IMR-90 (cell line): ENCODE results near the gene POLR1E. TPM values are rescaled to one million over a fixed set of nuclear protein-coding genes. Genes with fewer than 3 reads are reported as not detected.

ENCODE experiments used
- ATAC-seq: fragments of 200-7000 bp; cut with Tn5 transposase; 2 replicates; pipeline ENCODE4 v1.9.1; 2020; ENCODE audit warnings: low read depth, mild to moderate bottlenecking, moderate library complexity
- BruUV-seq: library from RNA; stranded (reverse); fragments of 400-500 nt; replicated peaks from 2 replicates; lab custom pipeline; 2021; lab: Mats Ljungman, UMichigan
- CTCF ChIA-PET: fragments of 300-600 bp; formaldehyde crosslinking; extraction: SDS; loops from one replicate; lab custom pipeline; 2021; ENCODE audit warnings: antibody characterized with exemption; lab: Yijun Ruan, JAX
- POLR2A ChIA-PET: fragments of 300-600 bp; sonication (Branson Sonifier 250); formaldehyde crosslinking; loops from one replicate; lab custom pipeline; 2022; ENCODE audit warnings: antibody characterized with exemption; ENCODE audit not compliant: unreplicated experiment; lab: Charles Lee
- DNase-seq: peaks from one replicate; pipeline ENCODE4 v3.0.0; 2013
- H2AFZ ChIP-seq: replicated peaks from 2 replicates; pipeline ENCODE3; 2013; ENCODE audit warnings: low read length, mild to moderate bottlenecking; ENCODE audit not compliant: poor library complexity
- H2AK5ac ChIP-seq: 2 replicates; pipeline ENCODE4 v1.6.1; 2013; ENCODE audit warnings: low read depth, low read length, inconsistent platforms
- H2AK9ac ChIP-seq: replicated peaks from 2 replicates; pipeline ENCODE3; 2013; ENCODE audit warnings: mild to moderate bottlenecking, low read depth, low read length, moderate library complexity; ENCODE audit not compliant: poor library complexity
- H2BK120ac ChIP-seq: 2 replicates; pipeline ENCODE4 v1.6.1; 2013; ENCODE audit warnings: low read depth, low read length, inconsistent platforms
- H2BK15ac ChIP-seq: 3 replicates; pipeline ENCODE4 v1.6.1; 2013; ENCODE audit warnings: low read depth, low read length, inconsistent platforms
- H2BK20ac ChIP-seq: 2 replicates; pipeline ENCODE4 v1.6.1; 2013; ENCODE audit warnings: low read depth, mild to moderate bottlenecking, inconsistent platforms, low read length, moderate library complexity
- H2BK5ac ChIP-seq: 2 replicates; pipeline ENCODE4 v1.6.1; 2013; ENCODE audit warnings: mild to moderate bottlenecking, low read depth, low read length, inconsistent platforms; ENCODE audit not compliant: poor library complexity, severe bottlenecking
- H3K14ac ChIP-seq: replicated peaks from 2 replicates; pipeline ENCODE4 v1.6.1; 2013; ENCODE audit warnings: low read depth, low read length, inconsistent platforms
- H3K18ac ChIP-seq: 2 replicates; pipeline ENCODE4 v1.6.1; 2013; ENCODE audit warnings: low read depth, low read length, control low read depth
- H3K23ac ChIP-seq: 2 replicates; pipeline ENCODE4 v1.6.1; 2013; ENCODE audit warnings: low read depth, low read length, inconsistent platforms
- H3K27ac ChIP-seq: 2 replicates; pipeline ENCODE4 v1.5.1; 2013; ENCODE audit warnings: mild to moderate bottlenecking, control low read depth, low read length; ENCODE audit not compliant: insufficient read depth
- H3K27me3 ChIP-seq: 2 replicates; pipeline ENCODE4 v1.6.1; 2013; ENCODE audit warnings: low read length; ENCODE audit not compliant: control insufficient read depth, insufficient read depth
- H3K36me3 ChIP-seq: 2 replicates; pipeline ENCODE4 v1.6.1; 2013; ENCODE audit warnings: low read length, mixed read lengths; ENCODE audit not compliant: control insufficient read depth, insufficient read depth
- H3K4ac ChIP-seq: 2 replicates; pipeline ENCODE4 v1.6.1; 2013; ENCODE audit warnings: low read depth, low read length, inconsistent platforms
- H3K4me1 ChIP-seq: 2 replicates; pipeline ENCODE4 v1.6.1; 2013; ENCODE audit warnings: low read length, mixed read lengths; ENCODE audit not compliant: control insufficient read depth, insufficient read depth
- H3K4me2 ChIP-seq: 2 replicates; pipeline ENCODE4 v1.6.1; 2013; ENCODE audit warnings: low read depth, mild to moderate bottlenecking, control low read depth, low read length, moderate library complexity
- H3K4me3 ChIP-seq: 2 replicates; pipeline ENCODE4 v1.5.1; 2013; ENCODE audit warnings: low read depth, mild to moderate bottlenecking, control low read depth, low read length, moderate library complexity; ENCODE audit not compliant: insufficient read depth
- H3K56ac ChIP-seq: 2 replicates; pipeline ENCODE4 v1.6.1; 2013; ENCODE audit warnings: low read length, inconsistent platforms; ENCODE audit not compliant: insufficient read depth; ENCODE audit errors: extremely low read depth
- H3K79me1 ChIP-seq, 2 experiments: 2 replicates each; pipeline ENCODE4 v1.6.1; 2013; ENCODE audit warnings: low read length in 2 of 2, inconsistent platforms in 1 of 2, low read depth in 1 of 2
- H3K9ac ChIP-seq: 2 replicates; pipeline ENCODE4 v1.6.1; 2013; ENCODE audit warnings: low read depth, low read length, control low read depth
- H3K9me1 ChIP-seq: 2 replicates; pipeline ENCODE4 v1.6.1; 2013; ENCODE audit warnings: low read length, inconsistent platforms; ENCODE audit not compliant: insufficient read depth
- H3K9me3 ChIP-seq: 2 replicates; pipeline ENCODE4 v1.6.1; 2013; ENCODE audit warnings: low read length; ENCODE audit not compliant: control insufficient read depth, insufficient read depth
- H4K20me1 ChIP-seq: 2 replicates; pipeline ENCODE4 v1.6.1; 2013; ENCODE audit warnings: low read length, inconsistent platforms; ENCODE audit not compliant: insufficient read depth
- H4K5ac ChIP-seq: 2 replicates; pipeline ENCODE4 v1.6.1; 2013; ENCODE audit warnings: mild to moderate bottlenecking, low read depth, low read length, control low read depth
- H4K8ac ChIP-seq, 2 experiments: 2 replicates each; pipeline ENCODE4 v1.6.1; 2013; ENCODE audit warnings: low read depth in 2 of 2, low read length in 2 of 2, control low read depth in 1 of 2, inconsistent platforms in 1 of 2
- H4K91ac ChIP-seq: 2 replicates; pipeline ENCODE4 v1.6.1; 2013; ENCODE audit warnings: low read depth, low read length, inconsistent platforms; ENCODE audit not compliant: insufficient read depth
- CEBPB ChIP-seq: IDR thresholded peaks from 2 replicates; pipeline ENCODE4 v1.6.1; 2012; ENCODE audit warnings: low read depth, low read length, improper control_type of control experiment
- CHD1 ChIP-seq: IDR thresholded peaks from 2 replicates; pipeline ENCODE4 v1.6.1; 2012; ENCODE audit warnings: low read depth, low read length, improper control_type of control experiment
- NFE2L2 ChIP-seq: fragments of 150-350 bp; IDR thresholded peaks from 2 replicates; pipeline ENCODE4 v1.6.1; 2016; ENCODE audit warnings: low read depth, mild to moderate bottlenecking, low read length
- WGBS, 2 experiments: methylation state at CpG; one replicate each; pipeline versions ENCODE4 v1.1.5 to v1.1.7; 2013; ENCODE audit warnings: missing lambda C conversion rate in 2 of 2; ENCODE audit not compliant: insufficient read length in 1 of 2; ENCODE audit errors: extremely low coverage in 2 of 2; 5-methylcytosine and 5-hydroxymethylcytosine counted together
- dilution Hi-C: fragments of 300-500 bp; cut with HindIII; formaldehyde crosslinking; loops from one replicate; pipeline ENCODE4 v1.14.3; 2018; ENCODE audit warnings: low sequenced_read_pairs; ENCODE audit not compliant: unreplicated experiment
- in situ Hi-C: fragments of 300-500 bp; cut with MboI; formaldehyde crosslinking; loops from 3 replicates; pipeline ENCODE4 v1.14.3; 2019; ENCODE audit warnings: low sequenced_read_pairs, inconsistent platforms, mixed read lengths
- intact Hi-C: fragments of 100-400 bp; cut with micrococcal nuclease; formaldehyde crosslinking; loops from 2 replicates; pipeline ENCODE4 v1.10.0; 2022
- polyA plus RNA-seq, 3 experiments: library from polyadenylated mRNA; depleted of rRNA; stranded (reverse); fragments of >200 nt; gene quantifications; 2 replicates each; pipeline ENCODE4 v1.2.3, GENCODE V29; 2012; ENCODE audit warnings: low replicate concordance in 1 of 3
- total RNA-seq: library from RNA; depleted of rRNA; stranded (reverse); fragments of >200 nt; gene quantifications from 2 replicates; pipeline ENCODE4 v1.2.3, GENCODE V29; 2012
- TF ChIP-seq, protein P1 (sequence below): conservative IDR thresholded peaks from 2 replicates; pipeline ENCODE4 v1.5.1; 2012; ENCODE audit warnings: mild to moderate bottlenecking, low read depth, low read length, improper control_type of control experiment

POLR1E gene
- total and polyA plus RNA-seq, 2 of the 4 experiments (the other 2 are of a cell fraction) = 48.0 to 71.9 TPM

DNA sequence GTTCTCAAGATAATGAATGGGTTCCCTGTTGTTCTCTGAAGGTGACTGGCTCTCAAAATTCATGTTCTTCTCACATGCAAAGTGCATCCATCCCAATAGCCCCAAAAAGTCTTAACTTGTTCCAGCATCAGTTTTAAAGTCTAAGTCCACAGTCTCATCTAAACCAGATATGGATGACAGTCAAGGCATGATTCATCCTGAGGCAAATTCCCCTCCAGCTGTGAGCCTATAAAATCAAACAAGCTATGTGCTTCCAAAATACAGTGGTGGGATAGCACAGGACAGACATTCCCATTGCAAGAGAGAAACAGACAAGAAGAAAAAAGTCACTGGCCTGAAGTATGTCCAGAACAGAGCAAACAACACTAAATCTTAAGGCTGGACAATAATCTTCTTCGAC is 65.0 kb downstream of the POLR1E start:
- H2AFZ ChIP-seq = no peak overlapping the region
- H2BK120ac ChIP-seq = no peak overlapping the region
- no TSS peak for BruUV-seq
- no peaks in the 10 kb centered on the region for H3K27me3 ChIP-seq
- H4K20me1 ChIP-seq = no peaks in the 10 kb centered on the region; the same call in 1 of the 2 replicates
- H2BK20ac ChIP-seq = no peak overlapping the region
- intact Hi-C loops (no loop called here), dilution Hi-C loops (no loop called here), in situ Hi-C loops (no loop called here)
- 100% methylated on average over 1 of the region's 1 CpG; no CpG with 5 or more reads in 1 of the 2 experiments for WGBS, 2 experiments
- peak overlapping the region; percentile 20 for H2AK9ac ChIP-seq
- H2AK5ac ChIP-seq = no peak overlapping the region
- TF ChIP-seq NFE2L2 = no peak
- TF ChIP-seq, protein P1, sequence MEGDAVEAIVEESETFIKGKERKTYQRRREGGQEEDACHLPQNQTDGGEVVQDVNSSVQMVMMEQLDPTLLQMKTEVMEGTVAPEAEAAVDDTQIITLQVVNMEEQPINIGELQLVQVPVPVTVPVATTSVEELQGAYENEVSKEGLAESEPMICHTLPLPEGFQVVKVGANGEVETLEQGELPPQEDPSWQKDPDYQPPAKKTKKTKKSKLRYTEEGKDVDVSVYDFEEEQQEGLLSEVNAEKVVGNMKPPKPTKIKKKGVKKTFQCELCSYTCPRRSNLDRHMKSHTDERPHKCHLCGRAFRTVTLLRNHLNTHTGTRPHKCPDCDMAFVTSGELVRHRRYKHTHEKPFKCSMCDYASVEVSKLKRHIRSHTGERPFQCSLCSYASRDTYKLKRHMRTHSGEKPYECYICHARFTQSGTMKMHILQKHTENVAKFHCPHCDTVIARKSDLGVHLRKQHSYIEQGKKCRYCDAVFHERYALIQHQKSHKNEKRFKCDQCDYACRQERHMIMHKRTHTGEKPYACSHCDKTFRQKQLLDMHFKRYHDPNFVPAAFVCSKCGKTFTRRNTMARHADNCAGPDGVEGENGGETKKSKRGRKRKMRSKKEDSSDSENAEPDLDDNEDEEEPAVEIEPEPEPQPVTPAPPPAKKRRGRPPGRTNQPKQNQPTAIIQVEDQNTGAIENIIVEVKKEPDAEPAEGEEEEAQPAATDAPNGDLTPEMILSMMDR = no peak
- no peak for TF ChIP-seq CEBPB
- no peak for TF ChIP-seq CHD1
- H3K4me1 ChIP-seq = peaks cover 6% of the 10 kb centered on the region
- H3K9ac ChIP-seq = no peak overlapping the region
- DNase-seq (peak; percentile 74), ATAC-seq (peak; percentile 90)
- H4K8ac ChIP-seq = no peak overlapping the region
- no peak overlapping the region for H3K14ac ChIP-seq
- H2BK15ac ChIP-seq = no peak overlapping the region
- H3K18ac ChIP-seq = no peak overlapping the region
- peaks cover 3% of the 10 kb centered on the region; the same call in 1 of the 2 replicates for H3K9me1 ChIP-seq
- H3K27ac ChIP-seq = no peak overlapping the region
- no peak overlapping the region for H3K23ac ChIP-seq
- H3K79me1 ChIP-seq = peaks cover 5 to 17% of the 10 kb centered on the region in 2 experiments; a peak in 3 of 4 replicates
- H3K4me3 ChIP-seq = no peak overlapping the region
- no peak overlapping the region for H4K5ac ChIP-seq
- no peaks in the 10 kb centered on the region for H3K36me3 ChIP-seq
- H3K4ac ChIP-seq = no peak overlapping the region
- H3K9me3 ChIP-seq = no peaks in the 10 kb centered on the region
- no peak overlapping the region for H2BK5ac ChIP-seq
- H3K56ac ChIP-seq = no peak overlapping the region
- ChIA-PET POLR2A (interaction anchor here (0.6 kb wide), 1 partner anchor 330 kb away, joined by 6 read pairs; no protein-coding TSS in a partner anchor), CTCF (no interaction called here)
- H3K4me2 ChIP-seq = no peak overlapping the region
- H4K91ac ChIP-seq = no peak overlapping the region
